Panc1 (cell line): ENCODE data around the gene LRP1B. TPM values are rescaled to one million over a fixed set of nuclear protein-coding genes. Genes with fewer than 3 reads are reported as not detected.

ENCODE experiments used
- ATAC-seq: fragments of 200-7000 bp; cut with Tn5 transposase; 2 replicates; pipeline ENCODE4 v1.9.1; 2020; ENCODE audit warnings: mild to moderate bottlenecking, moderate library complexity
- BruUV-seq: library from RNA; stranded (reverse); fragments of 400-500 nt; replicated peaks from 2 replicates; lab custom pipeline; 2021; lab: Mats Ljungman, UMichigan
- CTCF ChIA-PET: fragments of 300-600 bp; sonication (Branson Sonifier 250); formaldehyde crosslinking; loops from one replicate; lab custom pipeline; 2022; ENCODE audit warnings: antibody characterized with exemption; lab: Charles Lee
- POLR2A ChIA-PET: fragments of 300-600 bp; sonication (Branson Sonifier 250); formaldehyde crosslinking; loops from one replicate; lab custom pipeline; 2022; ENCODE audit warnings: antibody characterized with exemption; lab: Charles Lee
- DNase-seq: peaks from one replicate; pipeline ENCODE4 v3.0.0-alpha.2; 2010; ENCODE audit warnings: low read depth, low spot score
- H3K27ac ChIP-seq: 2 replicates; pipeline ENCODE4 v1.5.1; 2011; ENCODE audit warnings: mild to moderate bottlenecking, low read length, inconsistent platforms
- H3K27me3 ChIP-seq: fragments of 200-500 bp; sonication (Bioruptor generic); 2 replicates; pipeline ENCODE4 v1.6.0; 2014; ENCODE audit warnings: low read length, inconsistent platforms; ENCODE audit not compliant: control insufficient read depth, insufficient read depth
- H3K36me3 ChIP-seq: fragments of 200-500 bp; sonication (Bioruptor generic); 2 replicates; pipeline ENCODE4 v1.5.1; 2014; ENCODE audit warnings: inconsistent platforms, mild to moderate bottlenecking, low read length, moderate library complexity; ENCODE audit not compliant: control insufficient read depth, insufficient read depth
- H3K4me1 ChIP-seq: 2 replicates; pipeline ENCODE4 v1.5.1; 2011; ENCODE audit warnings: inconsistent platforms, mild to moderate bottlenecking, low read length, moderate library complexity; ENCODE audit not compliant: control insufficient read depth, insufficient read depth
- H3K4me3 ChIP-seq, 2 experiments: 2 replicates each; pipeline ENCODE4 v1.5.1; 2011 to 2012; ENCODE audit warnings: low read depth in 2 of 2, low read length in 2 of 2, mild to moderate bottlenecking in 2 of 2, inconsistent platforms in 1 of 2, moderate library complexity in 1 of 2
- H3K9me3 ChIP-seq: fragments of 200-500 bp; sonication (Bioruptor generic); 2 replicates; pipeline ENCODE4 v1.5.1; 2014; ENCODE audit warnings: low read depth, mild to moderate bottlenecking, inconsistent platforms, low read length, moderate library complexity; ENCODE audit not compliant: control insufficient read depth, insufficient read depth
- POLR2AphosphoS5 ChIP-seq: IDR thresholded peaks from 2 replicates; pipeline ENCODE4 v1.6.1; 2012; ENCODE audit warnings: mild to moderate bottlenecking, low read depth, low read length, moderate library complexity
- SIN3A ChIP-seq: IDR thresholded peaks from 2 replicates; pipeline ENCODE4 v1.6.1; 2012; ENCODE audit warnings: low read depth, mild to moderate bottlenecking, low read length, moderate library complexity, borderline replicate concordance; ENCODE audit not compliant: insufficient read depth
- TCF7L2 ChIP-seq: IDR thresholded peaks from 2 replicates; pipeline ENCODE4 v1.6.1; 2011; ENCODE audit warnings: mild to moderate bottlenecking, low read depth, low read length, inconsistent platforms
- in situ Hi-C: cut with HindIII; loops from 2 replicates; pipeline ENCODE4 v1.10.0; 2016; ENCODE audit warnings: low sequenced_read_pairs, low pct_unique_long_range_greater_than_20kb
- intact Hi-C: fragments of 100-400 bp; cut with micrococcal nuclease; formaldehyde crosslinking; loops from one replicate; pipeline ENCODE4 v1.10.0; 2022; ENCODE audit not compliant: unreplicated experiment
- total RNA-seq: library from RNA; stranded (reverse); gene quantifications from one replicate; pipeline ENCODE4 v1.2.1, GENCODE V29; 2021; ENCODE audit not compliant: unreplicated experiment
- TF ChIP-seq, protein P1 (sequence below), 2 experiments: IDR thresholded peaks; 2 replicates each; pipeline ENCODE4 v1.6.1; 2011 to 2012; ENCODE audit warnings: low read depth in 2 of 2, control low read depth in 1 of 2, low read length in 1 of 2, mild to moderate bottlenecking in 1 of 2, moderate library complexity in 1 of 2; ENCODE audit not compliant: insufficient read depth in 1 of 2
- TF ChIP-seq, protein P2 (sequence below): fragments of 450-650 bp; IDR thresholded peaks from 2 replicates; pipeline ENCODE4 v1.5.1; 2017; ENCODE audit warnings: mild to moderate bottlenecking

The LRP1B gene
- total RNA-seq, 1 experiment from 2014 or later: 0.54 TPM

DNA sequence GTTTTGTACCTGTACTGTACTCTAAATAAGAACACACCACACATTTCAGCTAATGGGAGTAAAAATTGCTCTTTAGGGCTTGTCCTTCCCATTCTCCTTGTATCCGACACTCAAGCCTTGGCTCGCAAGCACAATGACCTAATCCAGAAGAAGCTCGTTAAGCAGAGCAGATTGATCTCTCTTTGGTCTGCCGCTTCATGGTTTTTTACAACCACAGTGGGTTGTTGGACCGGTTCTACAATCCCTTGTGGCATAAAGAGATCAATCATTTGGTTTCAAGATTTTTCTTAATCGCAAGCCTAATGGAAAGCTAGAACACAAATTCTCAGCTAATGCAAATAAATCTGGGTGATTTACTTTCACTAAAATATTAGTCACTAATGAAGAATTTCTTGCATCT lies 662.1 kb downstream of the LRP1B start:
- Histone ChIP-seq H3K4me1 (no peaks in the 10 kb centered on the region), H3K9me3 (no peaks in the 10 kb centered on the region), H3K27me3 (no peaks in the 10 kb centered on the region), H3K36me3 (no peaks in the 10 kb centered on the region), H3K27ac (no peak overlapping the region), H3K4me3 (no peak overlapping the region)
- BruUV-seq: no TSS peak
- ChIA-PET POLR2A (no interaction called here), CTCF (no interaction called here)
- no peak for ATAC-seq
- intact Hi-C loops: no loop called here
- TF ChIP-seq, protein P1, sequence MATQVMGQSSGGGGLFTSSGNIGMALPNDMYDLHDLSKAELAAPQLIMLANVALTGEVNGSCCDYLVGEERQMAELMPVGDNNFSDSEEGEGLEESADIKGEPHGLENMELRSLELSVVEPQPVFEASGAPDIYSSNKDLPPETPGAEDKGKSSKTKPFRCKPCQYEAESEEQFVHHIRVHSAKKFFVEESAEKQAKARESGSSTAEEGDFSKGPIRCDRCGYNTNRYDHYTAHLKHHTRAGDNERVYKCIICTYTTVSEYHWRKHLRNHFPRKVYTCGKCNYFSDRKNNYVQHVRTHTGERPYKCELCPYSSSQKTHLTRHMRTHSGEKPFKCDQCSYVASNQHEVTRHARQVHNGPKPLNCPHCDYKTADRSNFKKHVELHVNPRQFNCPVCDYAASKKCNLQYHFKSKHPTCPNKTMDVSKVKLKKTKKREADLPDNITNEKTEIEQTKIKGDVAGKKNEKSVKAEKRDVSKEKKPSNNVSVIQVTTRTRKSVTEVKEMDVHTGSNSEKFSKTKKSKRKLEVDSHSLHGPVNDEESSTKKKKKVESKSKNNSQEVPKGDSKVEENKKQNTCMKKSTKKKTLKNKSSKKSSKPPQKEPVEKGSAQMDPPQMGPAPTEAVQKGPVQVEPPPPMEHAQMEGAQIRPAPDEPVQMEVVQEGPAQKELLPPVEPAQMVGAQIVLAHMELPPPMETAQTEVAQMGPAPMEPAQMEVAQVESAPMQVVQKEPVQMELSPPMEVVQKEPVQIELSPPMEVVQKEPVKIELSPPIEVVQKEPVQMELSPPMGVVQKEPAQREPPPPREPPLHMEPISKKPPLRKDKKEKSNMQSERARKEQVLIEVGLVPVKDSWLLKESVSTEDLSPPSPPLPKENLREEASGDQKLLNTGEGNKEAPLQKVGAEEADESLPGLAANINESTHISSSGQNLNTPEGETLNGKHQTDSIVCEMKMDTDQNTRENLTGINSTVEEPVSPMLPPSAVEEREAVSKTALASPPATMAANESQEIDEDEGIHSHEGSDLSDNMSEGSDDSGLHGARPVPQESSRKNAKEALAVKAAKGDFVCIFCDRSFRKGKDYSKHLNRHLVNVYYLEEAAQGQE (IDR thresholded peaks at IDR 0.05; ENCODE audit: insufficient read depth in 1 of 2, low read depth in 2 of 2, low read length in 1 of 2): no peak
- TF ChIP-seq TCF7L2: no peak
- TF ChIP-seq SIN3A: no peak
- TF ChIP-seq, protein P2, sequence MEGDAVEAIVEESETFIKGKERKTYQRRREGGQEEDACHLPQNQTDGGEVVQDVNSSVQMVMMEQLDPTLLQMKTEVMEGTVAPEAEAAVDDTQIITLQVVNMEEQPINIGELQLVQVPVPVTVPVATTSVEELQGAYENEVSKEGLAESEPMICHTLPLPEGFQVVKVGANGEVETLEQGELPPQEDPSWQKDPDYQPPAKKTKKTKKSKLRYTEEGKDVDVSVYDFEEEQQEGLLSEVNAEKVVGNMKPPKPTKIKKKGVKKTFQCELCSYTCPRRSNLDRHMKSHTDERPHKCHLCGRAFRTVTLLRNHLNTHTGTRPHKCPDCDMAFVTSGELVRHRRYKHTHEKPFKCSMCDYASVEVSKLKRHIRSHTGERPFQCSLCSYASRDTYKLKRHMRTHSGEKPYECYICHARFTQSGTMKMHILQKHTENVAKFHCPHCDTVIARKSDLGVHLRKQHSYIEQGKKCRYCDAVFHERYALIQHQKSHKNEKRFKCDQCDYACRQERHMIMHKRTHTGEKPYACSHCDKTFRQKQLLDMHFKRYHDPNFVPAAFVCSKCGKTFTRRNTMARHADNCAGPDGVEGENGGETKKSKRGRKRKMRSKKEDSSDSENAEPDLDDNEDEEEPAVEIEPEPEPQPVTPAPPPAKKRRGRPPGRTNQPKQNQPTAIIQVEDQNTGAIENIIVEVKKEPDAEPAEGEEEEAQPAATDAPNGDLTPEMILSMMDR: no peak
- no peak for TF ChIP-seq POLR2AphosphoS5
- in situ Hi-C loops: no loop called here
- no peak for DNase-seq

- TF ChIP-seq, protein P1 (IDR thresholded peaks at IDR 0.05; ENCODE audit: insufficient read depth in 1 of 2, low read depth in 2 of 2, low read length in 1 of 2): no peak
- no peak for TF ChIP-seq POLR2AphosphoS5
- no peak for TF ChIP-seq TCF7L2
- Histone ChIP-seq H3K4me1 (no peaks in the 10 kb centered on the region), H3K27ac (no peak overlapping the region), H3K36me3 (no peaks in the 10 kb centered on the region), H3K4me3 (no peak overlapping the region), H3K9me3 (no peaks in the 10 kb centered on the region), H3K27me3 (no peaks in the 10 kb centered on the region)
- no TSS peak for BruUV-seq
- intact Hi-C loops: no loop called here
- POLR2A ChIA-PET: no interaction called here
- DNase-seq: no peak
- ATAC-seq: no peak
- in situ Hi-C loops: no loop called here
- CTCF ChIA-PET: no interaction called here
Observed at GRCh38 chr2:141467331-141467730, 663.5 kb downstream of the LRP1B start.
